Anterior cingulate cortex (tissue), 58 donors: ENCODE data around the gene CD96.
"Not testable (repeated sequence)": the region's sequence is repeated elsewhere in the genome, so short reads cannot be mapped to it uniquely, and the experiment has no call there.

ENCODE experiments used
- DNase-seq, 58 donors: peaks; one replicate each; lab custom pipeline; 2025; lab: John Stamatoyannopoulos, UW

The CD96 gene, protein sequence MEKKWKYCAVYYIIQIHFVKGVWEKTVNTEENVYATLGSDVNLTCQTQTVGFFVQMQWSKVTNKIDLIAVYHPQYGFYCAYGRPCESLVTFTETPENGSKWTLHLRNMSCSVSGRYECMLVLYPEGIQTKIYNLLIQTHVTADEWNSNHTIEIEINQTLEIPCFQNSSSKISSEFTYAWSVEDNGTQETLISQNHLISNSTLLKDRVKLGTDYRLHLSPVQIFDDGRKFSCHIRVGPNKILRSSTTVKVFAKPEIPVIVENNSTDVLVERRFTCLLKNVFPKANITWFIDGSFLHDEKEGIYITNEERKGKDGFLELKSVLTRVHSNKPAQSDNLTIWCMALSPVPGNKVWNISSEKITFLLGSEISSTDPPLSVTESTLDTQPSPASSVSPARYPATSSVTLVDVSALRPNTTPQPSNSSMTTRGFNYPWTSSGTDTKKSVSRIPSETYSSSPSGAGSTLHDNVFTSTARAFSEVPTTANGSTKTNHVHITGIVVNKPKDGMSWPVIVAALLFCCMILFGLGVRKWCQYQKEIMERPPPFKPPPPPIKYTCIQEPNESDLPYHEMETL

DNA sequence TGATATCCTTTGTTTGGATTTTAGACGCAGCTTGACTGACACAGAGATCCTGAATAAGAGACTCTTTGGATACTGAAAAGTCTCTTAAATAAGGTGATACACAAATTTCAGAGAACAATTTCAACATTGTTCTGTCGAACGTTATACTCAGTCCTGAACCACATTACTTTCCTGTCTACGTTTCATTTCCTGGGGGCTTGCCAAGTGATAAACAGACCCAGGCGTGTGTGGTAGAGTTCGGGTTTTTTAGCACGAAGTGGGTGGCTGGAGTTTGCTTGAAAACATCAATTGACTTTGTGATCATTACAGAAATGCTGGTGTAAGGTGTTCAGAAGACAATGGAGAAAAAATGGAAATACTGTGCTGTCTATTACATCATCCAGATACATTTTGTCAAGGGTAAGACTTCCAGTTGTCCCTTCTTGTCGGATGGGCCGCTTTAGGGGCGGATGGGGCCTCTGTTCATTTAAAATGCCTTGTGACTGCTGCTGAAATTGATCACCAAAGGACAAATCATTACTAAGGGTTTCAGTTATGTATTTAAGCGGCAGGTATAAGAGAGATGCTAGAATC lies at the start of gene CD96:
TSS of gene CD96 (plus strand) at position 287 of the 573 bp plus-strand sequence. CDS start at position 339, 52 bp downstream.
- DNase-seq, result no peak

DNA sequence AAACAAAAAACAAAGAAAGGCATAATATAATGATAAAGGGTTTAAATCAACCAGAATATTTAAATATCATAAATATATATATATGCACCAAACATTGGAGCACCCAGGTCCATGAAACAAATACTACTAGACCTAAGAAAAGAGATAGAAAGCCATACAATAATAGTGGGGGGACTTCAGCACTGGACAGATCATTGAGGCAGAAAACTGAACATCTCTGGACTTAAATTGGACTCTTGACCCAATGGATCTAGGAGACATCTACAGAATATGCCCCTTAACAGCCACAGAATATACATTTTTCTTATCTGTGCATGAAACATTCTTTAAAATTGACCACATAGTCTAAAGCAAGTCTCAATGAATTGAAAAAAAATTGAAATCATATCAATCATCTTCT lies 48.7 kb upstream of the CD96 start:
- DNase-seq, result no peak

- no peak for DNase-seq
Observed at GRCh38 chr3:111496894-111497559, 45.0 kb upstream of the CD96 start.

DNA sequence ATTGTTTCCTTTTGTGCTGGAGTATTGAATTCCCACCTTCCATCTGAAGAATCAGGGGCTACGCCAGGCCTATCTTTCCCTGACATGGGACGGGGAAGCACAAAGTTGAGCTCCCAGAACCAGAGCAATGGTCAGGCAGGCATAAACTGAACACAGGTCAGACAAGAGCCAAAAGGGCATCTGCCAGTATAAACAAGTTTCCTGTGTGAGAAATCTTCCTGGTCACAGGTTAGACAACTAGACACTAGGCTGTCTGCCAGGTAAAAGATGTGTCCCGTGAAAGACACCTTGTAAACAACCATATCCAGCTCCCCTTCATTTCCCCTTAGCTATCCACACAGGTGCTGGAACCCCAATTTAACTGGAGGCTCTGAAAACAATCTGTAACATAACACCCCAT lies 44.0 kb upstream of the CD96 start:
- no peak for DNase-seq

DNA sequence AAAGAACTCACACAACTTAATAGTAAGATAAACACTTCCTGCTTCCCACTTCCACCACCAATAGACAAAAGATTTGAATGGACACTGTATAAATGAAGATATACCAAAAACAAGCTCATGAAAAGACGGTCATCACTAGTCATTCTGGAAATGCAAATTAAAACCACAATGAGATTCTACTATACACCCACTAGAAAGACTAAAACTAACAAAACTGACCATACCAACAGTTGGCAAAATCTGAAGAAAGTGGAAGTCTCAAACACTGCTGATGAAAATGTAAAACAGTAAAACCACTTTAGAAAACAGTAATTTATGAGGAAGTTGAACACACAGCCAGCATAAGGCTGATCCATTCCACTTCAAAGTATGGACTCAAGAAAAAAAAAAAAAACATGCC lies 35.6 kb upstream of the CD96 start:
- DNase-seq, result no peak

- no peak for DNase-seq
Observed at GRCh38 chr3:111509308-111509707, 32.7 kb upstream of the CD96 start.

GRCh38 chr3:111517801-111518200 lies 24.2 kb upstream of the CD96 start:
- DNase-seq, result no peak

GRCh38 chr3:111519178-111519855 lies 22.7 kb upstream of the CD96 start:
- DNase-seq, result no peak

GRCh38 chr3:111521891-111522290 lies 20.1 kb upstream of the CD96 start:
- no peak for DNase-seq

- DNase-seq, result not testable (repeated sequence)
Observed at GRCh38 chr3:111524486-111524885, 17.5 kb upstream of the CD96 start.

GRCh38 chr3:111531446-111531845 lies 10.6 kb upstream of the CD96 start:
- DNase-seq, result no peak

DNA sequence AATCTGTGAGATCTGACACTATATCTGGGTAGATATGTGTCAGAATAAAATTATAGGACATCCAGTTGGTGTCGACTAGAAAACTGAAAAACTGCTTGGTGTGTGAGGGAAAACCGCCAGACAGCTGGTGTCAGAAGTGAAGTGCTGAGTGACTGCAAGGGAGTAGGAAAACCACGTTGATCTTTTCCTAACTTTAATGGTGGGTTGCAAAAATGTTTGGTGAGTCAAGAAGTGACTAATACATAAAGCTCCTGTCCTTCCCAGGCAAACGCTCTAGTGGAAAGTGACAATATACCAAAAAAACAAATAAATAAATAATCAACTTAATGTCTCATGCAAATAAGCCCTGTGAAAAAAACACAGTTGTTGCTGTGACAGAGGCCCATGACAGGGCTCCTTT lies 7.3 kb upstream of the CD96 start:
- DNase-seq, result peak in 1 of 58 donors; percentile 2

DNA sequence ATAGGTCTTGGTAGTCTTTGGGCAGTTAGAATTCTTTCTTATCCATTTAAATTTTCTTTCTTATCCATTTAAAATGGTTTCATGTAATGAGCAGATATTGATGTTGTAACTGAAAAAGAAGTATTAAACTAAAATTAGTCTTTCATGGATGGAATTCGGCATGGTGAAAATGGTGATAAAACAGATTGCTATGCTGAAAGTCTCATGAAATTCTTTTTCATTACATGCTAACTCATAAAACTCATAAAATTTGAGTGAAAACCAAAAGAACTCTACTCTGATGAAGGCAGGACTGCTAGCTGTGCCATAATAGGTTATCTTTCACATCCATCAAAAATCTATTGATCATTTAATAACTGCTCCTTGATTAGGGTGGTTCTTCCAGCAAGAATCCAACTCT lies 3.9 kb upstream of the CD96 start:
- no peak for DNase-seq

GRCh38 chr3:111538681-111539083 lies 3.3 kb upstream of the CD96 start:
- no peak for DNase-seq

DNA sequence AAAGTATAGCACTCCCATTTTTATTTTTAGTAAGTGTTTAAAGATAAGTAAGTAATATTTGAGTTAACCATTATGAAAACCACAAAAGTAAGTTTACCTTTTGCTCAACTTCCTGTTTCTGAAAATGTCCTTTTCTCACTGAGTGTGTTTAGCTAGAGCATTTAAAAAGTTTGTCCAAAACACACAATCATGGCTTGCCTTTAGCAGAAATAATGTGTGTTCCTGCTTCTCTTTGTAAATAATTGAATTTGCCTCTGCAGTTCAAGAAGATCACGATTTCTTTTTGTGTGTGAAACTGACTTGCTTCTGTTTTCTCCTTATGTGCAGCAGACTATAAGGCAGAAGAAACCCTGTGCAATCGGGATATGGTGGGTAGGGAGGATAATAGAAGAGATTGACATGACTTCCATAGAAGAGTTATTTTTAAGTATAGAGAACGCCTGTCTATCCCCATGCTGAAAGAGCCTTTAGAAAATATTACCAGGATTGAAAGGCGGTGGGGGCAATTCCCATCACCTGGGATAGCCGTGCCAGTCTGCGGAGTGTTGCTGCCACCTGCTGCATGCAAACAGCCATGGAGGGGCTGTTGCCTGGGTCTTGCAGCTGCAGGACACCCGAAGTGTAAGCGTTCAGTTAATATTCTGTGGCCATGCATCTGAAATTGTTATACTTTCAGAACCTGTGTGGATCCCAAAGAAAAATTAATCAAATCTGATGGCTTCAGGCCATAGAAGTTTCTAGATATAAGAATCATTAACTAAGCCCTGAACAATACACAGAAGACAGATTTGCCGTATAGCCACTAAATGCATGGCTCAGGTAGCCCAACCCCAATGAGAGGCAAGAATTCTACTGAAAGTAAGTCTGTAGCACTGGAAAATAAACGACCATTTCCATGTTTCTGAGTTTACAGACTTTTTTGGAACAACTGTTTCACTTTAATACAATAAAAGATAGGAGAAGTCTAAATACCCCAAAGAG lies 2.4 kb upstream of the CD96 start:
- peak in 50 of 58 donors; percentile 1 to 63 (median 26) for DNase-seq

DNA sequence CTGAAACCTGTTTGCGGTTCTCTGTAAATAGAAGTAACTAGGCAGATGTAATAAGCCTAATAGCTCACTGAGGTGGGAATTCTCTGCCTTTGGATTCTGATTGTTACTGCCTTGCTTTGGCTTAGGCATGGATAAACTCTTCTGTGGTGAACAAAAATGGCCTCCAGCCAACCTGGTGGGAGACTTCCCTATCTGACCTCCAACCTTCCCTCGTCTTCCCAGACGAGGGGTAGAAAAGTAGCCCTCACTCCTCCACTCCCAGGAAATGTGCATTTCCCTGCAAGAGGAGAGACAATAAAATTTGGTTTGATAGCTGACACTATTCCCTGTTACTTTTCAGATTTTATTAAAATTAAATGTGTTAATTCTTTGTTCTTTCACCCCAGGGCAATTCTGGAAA lies 606 bp upstream of the CD96 start:
- no peak for DNase-seq

- no peak for DNase-seq
Observed at GRCh38 chr3:111542611-111543300, 759 bp downstream of the CD96 start.

DNA sequence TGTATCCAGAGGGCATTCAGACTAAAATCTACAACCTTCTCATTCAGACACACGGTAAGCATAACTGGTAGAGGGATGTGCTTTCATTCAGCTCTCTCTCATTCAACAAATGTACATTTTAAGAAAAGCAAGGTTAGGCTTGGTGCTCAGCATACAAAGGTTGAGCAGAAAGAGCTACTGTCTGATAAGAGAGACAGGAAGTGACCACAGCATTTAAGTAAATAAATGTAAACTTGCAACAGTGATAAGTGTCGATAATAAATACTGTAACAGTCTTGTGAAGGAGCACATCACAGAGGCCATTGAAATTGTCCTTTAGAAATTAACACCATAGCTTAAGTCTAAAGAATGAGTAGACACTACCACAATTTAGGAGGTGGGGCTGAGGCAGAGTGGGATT lies 3.4 kb downstream of the CD96 start:
- DNase-seq, result no peak

- DNase-seq, result no peak
Observed at GRCh38 chr3:111547631-111548030, 5.6 kb downstream of the CD96 start.
